GM20431 (cell line): ENCODE measurements around the gene PGLYRP1.

ENCODE experiments used
- in situ Hi-C: fragments of 300-500 bp; cut with MseI, MboI; formaldehyde crosslinking; loops from one replicate; pipeline ENCODE4 v1.15.0; 2020; ENCODE audit warnings: low sequenced_read_pairs; ENCODE audit not compliant: unreplicated experiment

Gene PGLYRP1, protein sequence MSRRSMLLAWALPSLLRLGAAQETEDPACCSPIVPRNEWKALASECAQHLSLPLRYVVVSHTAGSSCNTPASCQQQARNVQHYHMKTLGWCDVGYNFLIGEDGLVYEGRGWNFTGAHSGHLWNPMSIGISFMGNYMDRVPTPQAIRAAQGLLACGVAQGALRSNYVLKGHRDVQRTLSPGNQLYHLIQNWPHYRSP

GRCh38 chr19:46022431-46023310, at the start of gene PGLYRP1:
Gene PGLYRP1 (minus strand): TSS chr19:46023053. CDS start chr19:46023021, 32 bp downstream.
- in situ Hi-C loops, result no loop called here

- in situ Hi-C loops, result loop anchor here (10.0 kb wide), 1 partner anchor 125 kb away; no protein-coding TSS in a partner anchor
Measured at GRCh38 chr19:46069806-46070341, 47.0 kb upstream of the PGLYRP1 start.

DNA sequence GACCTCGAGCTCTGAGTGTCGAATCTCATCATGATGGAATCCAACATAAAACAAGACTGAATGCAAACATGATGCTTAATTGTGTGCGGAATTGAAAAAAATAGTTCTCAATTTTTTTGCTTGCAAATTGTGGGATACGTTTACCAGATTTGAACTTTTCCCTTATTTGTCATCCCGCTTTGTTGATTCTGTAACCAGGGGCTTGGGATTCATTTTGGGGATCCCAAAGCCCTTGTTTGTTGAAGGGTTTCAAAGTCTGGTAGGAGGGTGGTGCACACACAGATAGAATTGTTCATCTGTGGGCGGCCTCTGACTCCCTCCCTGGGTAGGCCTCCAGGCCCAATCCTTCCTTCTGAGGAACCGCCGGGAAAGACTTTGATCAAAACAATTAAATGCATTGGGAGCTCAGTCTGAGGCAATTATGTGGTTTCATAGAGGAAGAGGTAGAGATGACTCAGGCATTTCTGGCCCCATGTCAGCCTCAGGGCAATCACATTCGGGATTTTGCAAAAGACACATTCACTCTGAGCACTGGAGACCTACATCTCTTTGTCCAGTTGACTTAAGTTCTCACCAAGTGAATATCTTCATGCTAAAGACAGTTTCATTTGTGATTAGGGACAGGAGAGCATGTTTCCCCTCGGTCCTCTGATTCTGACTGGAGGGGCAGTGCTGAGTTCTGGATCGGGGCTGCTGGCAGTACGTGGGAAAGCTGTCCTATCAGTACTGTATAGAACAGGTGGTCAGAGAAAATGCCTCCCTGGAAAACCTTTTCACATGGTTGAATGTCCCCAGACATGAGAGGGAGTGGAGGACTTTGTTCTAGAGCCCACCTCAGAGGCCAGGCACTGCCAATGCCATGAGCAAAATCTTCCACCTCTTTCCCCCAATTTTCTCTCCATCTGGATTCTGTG, 45.7 kb upstream of the PGLYRP1 start:
- in situ Hi-C loops, result no loop called here

GRCh38 chr19:46067691-46068090, 44.8 kb upstream of the PGLYRP1 start:
- in situ Hi-C loops, result no loop called here

- in situ Hi-C loops, result no loop called here
Measured at GRCh38 chr19:46066471-46066870, 43.6 kb upstream of the PGLYRP1 start.

- in situ Hi-C loops, result no loop called here
Measured at GRCh38 chr19:46065486-46066071, 42.7 kb upstream of the PGLYRP1 start.

DNA sequence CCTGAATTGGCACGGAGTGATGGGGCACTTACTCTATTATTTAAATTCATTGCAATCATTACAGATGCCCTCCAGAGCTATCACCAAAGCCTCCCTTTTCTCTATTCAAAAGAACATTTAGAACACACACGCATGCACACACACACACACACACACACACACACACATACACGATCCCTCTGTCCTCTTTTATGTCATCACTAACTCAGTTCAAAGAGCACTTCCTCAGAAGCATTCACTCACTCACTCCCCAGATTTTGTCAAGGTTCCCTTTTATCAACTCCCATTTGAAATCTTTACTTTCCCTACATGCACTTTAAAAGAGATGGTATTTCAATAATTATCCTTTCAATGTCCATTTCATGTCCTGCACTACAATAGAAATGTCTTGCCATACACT, 40.3 kb upstream of the PGLYRP1 start:
- in situ Hi-C loops, result no loop called here

- in situ Hi-C loops, result no loop called here
Measured at GRCh38 chr19:46060012-46060411, 37.2 kb upstream of the PGLYRP1 start.

- in situ Hi-C loops, result no loop called here
Measured at GRCh38 chr19:46058778-46059177, 35.9 kb upstream of the PGLYRP1 start.

- in situ Hi-C loops, result no loop called here
Measured at GRCh38 chr19:46056536-46056935, 33.7 kb upstream of the PGLYRP1 start.

DNA sequence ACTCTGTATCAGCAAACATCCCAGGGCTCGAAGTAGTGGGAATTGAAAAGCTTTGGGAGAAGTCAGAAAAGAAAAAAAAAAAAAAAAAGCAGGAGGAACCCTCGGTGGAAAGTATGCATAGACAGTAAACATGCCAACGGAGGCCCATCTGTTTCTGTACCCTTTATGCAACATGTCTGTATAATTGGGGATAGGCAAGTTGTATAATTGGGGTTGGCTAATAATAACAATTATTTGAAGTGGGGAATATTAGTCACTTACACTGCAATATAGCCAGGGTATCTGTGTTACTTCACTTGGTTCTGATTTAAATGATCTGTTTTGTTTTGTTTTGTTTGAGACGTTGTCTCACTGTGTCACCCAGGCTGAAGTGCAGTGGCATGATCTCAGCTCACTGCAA, 30.0 kb upstream of the PGLYRP1 start:
- in situ Hi-C loops, result no loop called here

GRCh38 chr19:46049597-46049996, 26.7 kb upstream of the PGLYRP1 start:
- in situ Hi-C loops, result no loop called here

- in situ Hi-C loops, result no loop called here
Measured at GRCh38 chr19:46043519-46043918, 20.7 kb upstream of the PGLYRP1 start.

- in situ Hi-C loops, result no loop called here
Measured at GRCh38 chr19:46042252-46042883, 19.5 kb upstream of the PGLYRP1 start.

DNA sequence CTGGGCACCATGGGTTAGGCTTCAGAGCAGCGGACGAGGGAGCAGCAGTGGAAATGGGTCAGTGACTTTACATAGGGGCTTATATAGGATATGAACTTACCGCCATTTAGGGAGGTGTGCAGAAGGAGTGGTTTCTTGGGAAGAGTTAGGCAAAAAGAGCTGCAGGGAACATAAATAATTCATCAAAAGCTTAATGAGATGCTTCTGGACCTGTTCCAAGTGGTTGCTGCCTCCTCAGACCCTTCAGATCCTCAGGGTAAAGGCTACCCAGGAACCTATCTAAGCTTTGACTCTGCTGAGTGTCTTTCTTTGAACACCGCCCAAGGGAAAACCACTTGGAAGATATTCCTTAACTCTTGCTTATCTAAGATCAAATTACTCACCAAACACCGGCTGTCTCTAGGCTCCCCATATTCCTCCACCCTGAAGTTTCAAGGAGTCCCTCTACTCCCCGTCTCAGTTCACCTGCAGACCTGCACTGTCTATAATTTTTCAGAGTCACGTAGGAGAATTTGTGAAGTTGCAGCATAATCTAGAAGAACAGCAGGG, 18.2 kb upstream of the PGLYRP1 start, which contains the start of gene IGFL4:
IGFL4 (minus strand) TSS at position 51 of the 549 bp plus-strand sequence; CDS start at position 11, 40 bp downstream.
- in situ Hi-C loops, result no loop called here

DNA sequence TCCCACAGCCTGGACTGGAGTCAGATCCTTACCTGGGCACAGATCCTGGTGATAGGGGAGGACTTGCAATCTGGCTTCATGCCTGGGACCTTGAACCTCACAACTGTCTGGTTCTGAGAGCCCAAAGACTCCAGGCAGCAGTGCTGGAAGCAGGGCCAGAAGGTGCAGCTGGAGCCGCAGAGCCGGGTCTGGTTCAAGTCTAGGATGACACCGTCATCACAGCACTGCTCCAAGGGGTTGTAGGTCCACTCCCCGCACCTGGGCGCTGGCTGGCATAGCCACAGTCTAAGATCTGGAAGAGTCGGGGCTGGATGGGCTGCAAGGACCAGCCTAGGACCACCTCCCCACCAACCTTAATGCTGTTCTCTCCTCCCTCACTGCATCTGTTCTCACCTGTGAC, 17.3 kb upstream of the PGLYRP1 start:
- in situ Hi-C loops, result no loop called here

DNA sequence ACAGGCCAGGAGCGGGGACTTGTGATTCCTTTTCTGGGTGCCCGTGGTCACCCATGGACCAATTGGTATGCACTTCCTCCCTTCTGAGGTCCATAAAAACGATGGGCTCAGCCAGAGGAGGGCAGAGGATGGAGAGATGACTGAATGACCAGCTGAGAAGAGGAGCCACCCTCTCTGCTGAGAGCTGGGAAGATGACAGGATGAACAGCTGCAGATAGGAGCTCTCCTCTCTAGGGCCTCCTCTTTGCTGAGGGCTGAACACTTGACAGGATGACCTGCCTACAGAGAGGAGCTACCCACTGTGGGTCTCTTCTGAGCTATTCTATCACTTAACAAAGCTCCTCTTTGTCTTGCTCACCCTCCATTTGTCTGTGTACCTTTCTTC, 13.9 kb upstream of the PGLYRP1 start:
- in situ Hi-C loops, result no loop called here

DNA sequence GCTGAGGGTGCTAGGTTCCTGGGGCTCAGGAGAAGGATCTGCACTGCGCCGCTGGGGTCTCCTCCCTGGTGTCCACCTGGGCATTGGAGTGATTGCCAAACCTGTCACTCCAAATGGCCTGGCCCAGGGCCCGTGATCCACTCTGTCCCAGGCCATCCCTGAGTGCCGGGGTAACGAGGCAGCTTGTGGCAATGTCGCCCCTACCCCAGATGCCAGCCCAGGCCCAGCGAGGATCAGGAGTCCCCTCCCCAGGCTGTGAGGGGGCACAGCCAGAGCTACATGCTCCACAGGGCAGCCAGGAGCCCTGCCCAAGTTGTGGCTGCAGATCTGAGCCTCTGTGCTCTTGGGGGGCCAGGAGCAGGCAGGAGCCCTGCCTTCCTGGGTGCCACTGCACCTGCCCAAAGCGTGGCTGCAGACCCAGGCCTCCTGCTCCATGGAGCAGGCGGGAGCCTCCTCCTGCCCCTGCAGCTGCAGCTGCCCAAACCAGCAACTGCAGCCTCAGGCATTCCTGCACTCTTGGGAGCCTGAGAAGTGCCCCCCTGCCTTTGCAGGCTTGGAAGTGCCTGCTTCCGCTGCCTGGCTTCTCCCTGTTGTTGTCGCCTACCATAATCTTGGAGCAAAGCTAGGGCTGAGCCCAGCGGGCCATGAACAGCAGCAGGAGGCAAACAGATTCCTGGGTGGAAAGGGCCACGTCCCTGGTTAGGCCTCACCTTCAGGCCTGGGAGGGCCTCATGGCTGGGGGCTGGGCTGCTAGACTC, 13.3 kb upstream of the PGLYRP1 start:
- in situ Hi-C loops, result no loop called here
